ENCODE measurements around the gene TBC1D1.
A peak's percentile ranks its signal among the peaks of the same experiment; 100 is the strongest.

TBC1D1 gene, protein sequence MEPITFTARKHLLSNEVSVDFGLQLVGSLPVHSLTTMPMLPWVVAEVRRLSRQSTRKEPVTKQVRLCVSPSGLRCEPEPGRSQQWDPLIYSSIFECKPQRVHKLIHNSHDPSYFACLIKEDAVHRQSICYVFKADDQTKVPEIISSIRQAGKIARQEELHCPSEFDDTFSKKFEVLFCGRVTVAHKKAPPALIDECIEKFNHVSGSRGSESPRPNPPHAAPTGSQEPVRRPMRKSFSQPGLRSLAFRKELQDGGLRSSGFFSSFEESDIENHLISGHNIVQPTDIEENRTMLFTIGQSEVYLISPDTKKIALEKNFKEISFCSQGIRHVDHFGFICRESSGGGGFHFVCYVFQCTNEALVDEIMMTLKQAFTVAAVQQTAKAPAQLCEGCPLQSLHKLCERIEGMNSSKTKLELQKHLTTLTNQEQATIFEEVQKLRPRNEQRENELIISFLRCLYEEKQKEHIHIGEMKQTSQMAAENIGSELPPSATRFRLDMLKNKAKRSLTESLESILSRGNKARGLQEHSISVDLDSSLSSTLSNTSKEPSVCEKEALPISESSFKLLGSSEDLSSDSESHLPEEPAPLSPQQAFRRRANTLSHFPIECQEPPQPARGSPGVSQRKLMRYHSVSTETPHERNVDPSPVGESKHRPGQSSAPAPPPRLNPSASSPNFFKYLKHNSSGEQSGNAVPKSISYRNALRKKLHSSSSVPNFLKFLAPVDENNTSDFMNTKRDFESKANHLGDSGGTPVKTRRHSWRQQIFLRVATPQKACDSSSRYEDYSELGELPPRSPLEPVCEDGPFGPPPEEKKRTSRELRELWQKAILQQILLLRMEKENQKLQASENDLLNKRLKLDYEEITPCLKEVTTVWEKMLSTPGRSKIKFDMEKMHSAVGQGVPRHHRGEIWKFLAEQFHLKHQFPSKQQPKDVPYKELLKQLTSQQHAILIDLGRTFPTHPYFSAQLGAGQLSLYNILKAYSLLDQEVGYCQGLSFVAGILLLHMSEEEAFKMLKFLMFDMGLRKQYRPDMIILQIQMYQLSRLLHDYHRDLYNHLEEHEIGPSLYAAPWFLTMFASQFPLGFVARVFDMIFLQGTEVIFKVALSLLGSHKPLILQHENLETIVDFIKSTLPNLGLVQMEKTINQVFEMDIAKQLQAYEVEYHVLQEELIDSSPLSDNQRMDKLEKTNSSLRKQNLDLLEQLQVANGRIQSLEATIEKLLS (N-terminal part only)

DNA sequence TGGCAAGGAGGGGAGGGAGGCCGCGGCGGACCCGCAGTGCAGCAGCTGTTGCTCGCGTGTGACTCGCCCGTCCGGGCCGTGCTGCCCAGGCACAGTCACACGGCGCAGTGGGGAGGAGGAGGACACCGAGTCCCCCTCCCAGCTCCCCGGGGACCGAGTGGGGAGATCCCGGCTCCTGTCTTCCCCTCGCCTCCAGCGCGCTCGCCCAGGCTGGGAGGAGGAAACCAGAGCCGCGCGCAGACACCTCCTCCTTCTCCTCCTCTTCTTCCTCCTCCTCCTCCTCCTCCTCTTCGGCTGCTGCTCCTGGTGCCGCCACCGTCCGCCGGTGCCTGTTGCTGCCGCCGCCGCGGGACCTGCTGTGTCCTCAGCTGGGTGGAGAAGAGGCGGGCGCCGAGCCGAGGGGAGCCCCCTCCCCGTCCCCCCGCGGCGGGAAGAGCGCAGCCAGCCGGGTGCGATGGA lies at the start of gene TBC1D1:
TBC1D1 (plus strand) TSS at position 284 of the 459 bp plus-strand sequence. CDS start 11,012 bp downstream, outside the sequence.
- DNase-seq, result peak; percentile 35

DNA sequence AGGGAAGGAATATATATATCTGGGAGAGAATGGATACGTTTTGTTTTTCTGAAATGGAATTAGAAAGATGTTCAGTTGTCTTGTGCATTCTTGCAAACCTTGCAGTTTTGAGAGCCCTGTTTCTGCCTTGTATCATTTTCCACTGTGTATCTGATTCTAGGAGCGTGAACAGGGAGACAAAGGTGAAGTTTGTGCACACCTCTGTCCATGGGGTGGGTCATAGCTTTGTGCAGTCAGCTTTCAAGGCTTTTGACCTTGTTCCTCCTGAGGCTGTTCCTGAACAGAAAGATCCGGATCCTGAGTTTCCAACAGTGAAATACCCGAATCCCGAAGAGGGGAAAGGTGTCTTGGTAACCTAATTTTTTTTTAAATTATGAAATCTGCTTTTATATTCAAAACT lies 46.7 kb upstream of the TBC1D1 start:
- no peak for DNase-seq

DNA sequence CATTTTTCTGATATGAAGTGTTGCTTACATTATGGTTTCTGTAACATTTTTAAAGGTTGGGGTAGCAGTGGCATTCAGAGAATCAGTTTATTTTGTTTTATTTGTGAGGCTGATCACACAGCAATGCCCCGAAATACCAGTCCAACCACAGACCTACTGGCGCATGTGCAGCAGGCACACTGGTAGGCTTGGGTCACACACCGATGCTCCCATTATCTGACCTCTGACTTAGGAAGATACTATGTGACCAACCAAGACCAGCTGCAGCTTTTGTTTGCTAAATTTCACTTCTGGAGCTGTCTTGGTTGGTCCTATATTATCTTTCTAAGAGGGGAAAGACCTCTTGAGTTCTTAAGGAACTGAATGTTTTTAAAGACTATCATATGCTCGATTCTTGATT lies 45.7 kb upstream of the TBC1D1 start:
- no peak for DNase-seq

DNA sequence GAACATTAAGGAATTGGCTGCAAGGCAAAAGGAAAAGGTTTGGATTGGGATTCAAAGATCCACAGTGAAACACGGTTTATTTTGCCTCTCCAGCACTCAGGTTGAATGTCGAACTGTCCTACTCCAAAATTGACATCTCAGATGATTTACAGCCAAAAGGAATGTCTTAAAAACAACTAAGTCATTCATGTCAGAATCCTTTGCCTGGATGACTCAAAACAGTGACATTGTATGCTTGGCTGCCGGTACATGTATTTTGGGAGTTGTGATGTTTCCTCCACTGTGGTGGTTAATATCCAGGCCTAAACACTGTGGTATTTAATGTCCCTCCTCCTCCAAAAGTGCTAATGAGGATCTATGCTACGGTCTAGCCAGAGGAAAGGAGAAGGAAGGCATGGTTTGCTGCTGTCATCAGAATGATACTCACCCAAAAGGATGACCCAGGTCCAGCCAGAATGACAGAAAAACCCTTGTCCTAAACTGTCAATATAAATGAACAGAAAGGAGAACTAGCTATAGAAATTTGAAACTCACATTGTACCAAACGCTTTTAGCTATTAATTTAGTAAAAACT lies 43.5 kb upstream of the TBC1D1 start:
- no peak for DNase-seq

DNA sequence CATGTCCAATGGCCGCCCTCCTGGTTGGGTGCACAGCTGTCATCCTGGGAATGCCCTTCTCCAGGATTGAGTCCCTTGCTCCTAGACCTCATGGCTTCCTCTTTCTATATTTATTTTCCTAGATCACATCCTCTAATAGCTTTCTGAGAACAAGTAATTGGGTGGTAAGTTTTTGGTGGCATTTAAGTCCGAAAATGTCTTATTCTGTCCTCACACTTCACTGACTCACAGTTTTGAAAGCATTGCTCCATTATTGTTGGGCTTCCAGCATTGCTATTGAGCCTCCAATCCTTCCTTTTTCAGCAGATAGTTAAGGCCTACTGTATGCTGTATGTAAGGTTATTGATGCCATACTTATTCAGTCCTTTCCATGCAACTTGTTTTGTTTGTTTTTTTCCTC lies 38.5 kb upstream of the TBC1D1 start:
- no peak for DNase-seq

DNA sequence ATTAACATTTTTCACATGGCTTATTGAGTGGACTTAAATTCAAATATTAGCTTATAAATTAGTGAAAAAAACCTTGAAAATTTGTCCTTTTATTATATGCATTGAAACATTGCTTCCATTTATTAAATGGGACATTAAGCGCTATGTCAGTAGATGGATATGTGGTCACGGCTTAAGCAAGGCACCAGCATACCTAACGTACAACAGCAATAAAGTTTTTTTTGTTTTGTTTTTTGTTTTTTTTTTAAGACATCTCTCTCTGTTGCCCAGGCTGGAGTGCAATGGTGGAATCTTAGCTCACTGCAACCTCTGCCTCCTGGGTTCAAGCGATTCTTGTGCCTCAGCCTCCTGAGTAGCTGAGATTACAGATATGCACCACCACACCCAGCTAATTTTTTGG lies 32.8 kb upstream of the TBC1D1 start:
- no peak for DNase-seq

DNA sequence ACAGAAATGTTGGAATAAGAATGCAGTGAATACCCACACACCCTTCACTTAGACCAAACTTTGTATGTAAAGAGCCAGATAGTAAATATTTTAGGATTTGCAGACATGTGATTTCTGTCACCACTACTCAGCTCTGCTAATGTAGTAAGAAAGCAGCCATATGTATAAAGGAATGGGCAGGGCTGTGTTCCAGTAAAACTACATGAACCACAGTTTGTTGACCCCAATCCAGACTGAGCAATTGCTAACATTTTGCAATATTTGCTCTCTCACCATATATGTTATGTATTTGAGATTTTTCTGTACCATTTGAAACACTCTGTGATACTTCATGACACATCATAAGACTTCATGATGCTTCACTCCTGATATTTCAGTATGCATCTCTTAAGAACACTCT lies 32.0 kb upstream of the TBC1D1 start:
- DNase-seq, result no peak

DNA sequence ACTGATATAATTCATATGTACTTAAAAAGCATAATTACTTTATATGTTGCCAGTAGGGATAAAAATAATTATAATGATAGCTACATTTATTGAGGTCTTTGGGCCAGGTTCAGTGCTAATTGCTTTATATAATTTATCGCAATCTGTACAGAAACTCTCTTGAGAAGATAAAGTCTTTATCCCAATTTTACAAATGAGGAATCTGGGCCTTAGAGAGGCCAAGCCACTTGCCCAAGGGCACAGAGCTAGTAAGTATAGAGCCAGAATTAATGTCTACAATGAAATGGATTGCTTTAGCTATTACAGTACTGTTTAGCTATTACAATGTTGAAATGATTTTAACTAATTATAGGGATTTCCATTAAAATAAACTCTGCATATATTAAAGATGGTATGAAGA lies 30.6 kb upstream of the TBC1D1 start:
- DNase-seq, result no peak

DNA sequence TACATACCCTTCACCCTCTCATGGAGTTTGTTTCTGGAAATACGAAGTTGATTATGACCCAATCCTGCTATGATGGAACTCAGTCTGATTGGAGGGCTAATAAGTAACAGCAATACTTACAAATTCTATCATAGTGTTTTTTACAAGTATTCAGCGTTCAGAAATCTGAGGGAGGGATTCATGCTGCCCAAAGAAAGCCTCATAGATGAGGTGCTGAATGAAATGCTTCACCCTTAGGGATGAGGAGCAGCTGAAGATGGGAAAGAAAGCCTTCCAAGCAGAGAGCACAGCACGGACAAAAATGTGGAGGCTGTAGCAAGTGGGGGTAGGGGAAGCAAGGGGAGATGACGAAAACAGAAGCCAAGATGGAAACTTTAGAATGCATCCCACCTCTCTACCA lies 27.9 kb upstream of the TBC1D1 start:
- DNase-seq, result no peak

DNA sequence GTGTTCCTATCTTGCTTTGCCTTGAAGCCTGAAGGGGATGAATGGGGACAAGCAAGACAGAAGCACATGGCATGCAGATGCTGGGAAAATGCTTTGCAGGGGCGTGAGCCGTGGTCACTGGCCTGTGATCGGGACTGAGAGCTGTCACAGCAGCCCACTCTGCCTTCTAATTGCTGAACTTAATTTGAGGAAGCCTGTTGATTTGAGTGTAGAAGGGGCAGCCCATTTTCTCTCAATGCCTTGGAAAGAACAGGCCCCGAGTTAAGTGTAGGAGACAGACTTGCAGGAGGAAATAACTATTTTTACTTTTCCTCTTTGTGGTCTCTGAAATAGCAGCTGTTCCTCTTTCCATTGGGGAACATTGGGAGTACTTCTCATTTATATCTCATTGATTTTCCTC lies 26.1 kb upstream of the TBC1D1 start:
- peak; percentile 57 for DNase-seq

DNA sequence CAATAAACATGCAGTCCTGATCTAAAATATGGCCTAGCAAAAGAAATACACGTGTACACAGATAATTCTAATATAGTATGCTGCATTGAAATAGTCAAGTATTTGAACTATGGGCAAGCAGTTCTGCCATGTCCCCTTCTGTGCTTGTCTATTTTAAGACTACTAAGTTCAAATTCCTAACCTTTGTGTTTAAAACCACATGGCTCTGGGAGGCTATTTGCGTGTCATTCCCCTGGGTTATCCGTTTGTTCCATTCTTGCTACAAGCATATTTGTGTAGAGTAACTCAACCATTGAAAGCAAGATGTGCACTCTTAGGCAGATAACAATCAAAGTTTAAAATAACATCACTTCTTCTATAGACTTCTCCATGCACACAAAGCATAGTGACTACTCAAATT lies 25.4 kb upstream of the TBC1D1 start:
- no peak for DNase-seq

DNA sequence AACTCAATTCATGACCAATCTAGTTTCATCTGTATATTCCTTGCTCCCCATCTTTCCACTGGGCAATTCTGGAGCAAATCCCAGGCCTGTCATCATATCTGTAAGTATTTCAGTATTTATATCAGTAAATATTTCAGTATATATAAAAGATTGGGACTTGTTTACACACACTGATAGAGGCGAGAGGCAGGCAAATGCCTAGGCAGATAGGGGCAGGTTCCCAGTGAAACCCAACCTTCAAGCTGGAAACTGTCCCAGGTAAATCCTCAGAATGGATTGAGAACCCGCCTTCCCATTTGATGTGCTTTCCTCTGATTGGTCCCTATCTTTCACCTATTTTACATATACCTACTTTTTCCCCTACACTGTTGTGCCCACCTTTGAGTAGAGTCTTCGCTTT lies 23.8 kb upstream of the TBC1D1 start:
- DNase-seq, result no peak

DNA sequence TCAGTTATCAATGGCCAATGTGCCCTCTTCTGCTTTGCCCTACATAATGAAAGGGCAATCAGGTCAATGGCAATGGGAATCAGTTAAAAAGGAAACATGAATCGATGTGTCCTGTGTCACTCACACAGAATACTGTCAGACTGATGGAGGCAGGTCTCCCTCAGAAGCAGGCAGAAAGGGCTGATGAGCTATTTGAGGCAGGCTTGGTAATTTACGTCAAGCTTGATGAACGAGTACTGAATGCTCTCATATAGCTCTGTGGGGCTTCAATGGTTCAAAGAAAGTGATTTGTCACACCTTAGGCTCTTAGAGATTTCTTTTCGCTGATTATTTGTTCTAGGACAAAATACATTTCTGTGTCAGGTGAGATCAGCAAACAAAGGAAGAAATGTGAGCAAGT lies 22.6 kb upstream of the TBC1D1 start:
- DNase-seq, result no peak

DNA sequence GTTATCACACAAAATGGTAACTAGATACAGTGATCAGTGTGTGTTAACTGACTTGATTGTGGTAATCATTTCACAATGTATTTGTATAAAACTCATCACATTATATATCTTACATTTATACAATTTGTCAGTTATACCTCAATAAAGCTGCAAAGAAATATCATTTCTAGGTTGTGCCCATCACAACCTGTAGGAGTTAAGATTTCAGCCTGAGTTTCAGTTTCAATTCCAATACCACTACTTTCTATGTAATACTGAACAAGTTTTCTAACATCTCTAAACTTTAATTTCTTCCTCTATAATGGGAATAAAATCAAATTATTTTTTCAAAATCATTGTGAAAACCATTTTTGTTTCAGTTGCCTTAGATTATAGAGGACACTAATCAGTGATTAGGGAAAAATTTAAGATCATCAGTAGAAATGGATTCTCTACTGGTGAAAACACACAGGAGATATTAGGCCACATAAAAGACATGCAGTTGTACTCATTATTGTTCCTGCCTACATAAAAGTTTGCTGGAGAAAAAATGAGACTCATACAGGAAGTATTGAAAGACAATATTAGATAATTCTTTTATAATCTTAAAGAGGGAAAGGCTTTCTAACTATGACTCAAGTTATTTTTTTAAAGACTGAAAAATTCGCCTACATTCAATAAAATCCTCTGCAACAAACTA lies 18.4 kb upstream of the TBC1D1 start:
- no peak for DNase-seq

DNA sequence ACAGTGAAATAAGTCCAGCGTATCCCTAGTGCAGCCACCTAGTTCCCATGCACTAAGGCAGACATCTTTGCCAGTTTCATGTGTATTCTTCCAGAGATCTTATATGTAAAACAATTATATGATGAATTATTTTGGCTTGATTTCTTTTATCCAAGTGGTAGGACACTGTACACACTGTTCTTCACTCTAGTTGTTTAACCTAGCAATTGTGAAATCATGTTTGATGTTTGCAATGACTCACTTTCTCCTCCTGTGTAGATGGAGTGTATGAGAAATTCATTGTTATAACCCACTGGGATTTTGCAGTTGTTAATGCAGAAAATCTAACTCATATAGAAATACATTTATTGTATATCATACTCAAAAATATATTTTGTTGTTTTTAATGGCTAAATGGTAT lies 17.5 kb upstream of the TBC1D1 start:
- peak; percentile 25 for DNase-seq

DNA sequence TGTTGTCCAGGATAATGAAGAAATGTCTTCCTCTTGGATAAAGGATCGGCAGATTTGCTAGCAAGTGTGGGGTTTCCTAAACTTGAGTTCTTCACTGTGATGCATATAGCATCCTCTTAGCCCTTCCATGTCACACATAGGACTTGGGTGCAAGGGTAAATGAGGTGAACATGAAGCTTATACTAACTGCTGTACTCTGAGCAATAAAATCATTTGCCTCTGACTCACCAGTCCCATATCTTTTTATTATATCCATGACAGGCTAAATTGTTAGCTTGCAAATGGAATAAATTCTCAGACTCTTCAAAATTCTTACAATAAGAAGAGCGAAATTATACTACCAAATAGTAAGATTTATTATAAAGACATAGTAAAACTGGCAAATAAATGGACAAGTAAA lies 14.7 kb upstream of the TBC1D1 start:
- no peak for DNase-seq

DNA sequence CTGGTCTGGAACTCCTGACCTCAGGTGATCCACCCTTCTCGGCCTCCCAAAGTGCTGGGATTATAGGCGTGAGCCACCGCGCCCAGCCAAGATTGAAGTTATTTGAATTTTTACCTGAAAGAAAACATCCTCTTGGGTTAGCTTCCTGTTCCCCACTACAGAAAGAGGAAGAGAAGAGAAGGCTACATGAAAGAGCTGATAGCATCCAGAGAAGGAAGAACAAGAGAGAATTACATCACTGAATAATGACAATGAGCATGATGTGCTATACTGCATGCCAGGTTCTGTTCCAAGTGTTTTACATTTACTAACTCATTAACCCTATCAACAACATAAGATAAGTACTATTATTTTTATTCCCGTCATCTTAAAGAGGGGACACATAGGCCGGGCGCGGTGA lies 11.5 kb upstream of the TBC1D1 start:
- DNase-seq, result peak; percentile 56

DNA sequence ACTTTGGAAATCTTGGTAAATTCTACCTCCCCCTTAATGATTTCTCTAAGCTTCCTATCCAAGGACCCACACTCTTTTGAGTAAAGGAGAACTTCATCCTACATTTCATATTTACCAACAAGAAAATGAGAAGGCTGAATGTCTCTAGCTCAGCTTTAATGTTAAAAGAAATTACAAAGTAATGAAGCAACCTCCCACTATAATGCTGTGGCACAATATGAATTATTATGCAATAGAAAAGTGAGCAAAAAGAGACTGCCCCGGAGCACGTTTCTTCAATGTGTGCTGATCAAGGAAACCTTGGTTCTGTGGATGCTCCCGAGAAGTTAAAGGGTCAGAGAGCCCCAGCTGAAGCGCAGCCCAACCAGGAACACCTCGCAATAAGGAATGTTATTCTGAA lies 9.1 kb upstream of the TBC1D1 start:
- DNase-seq, result no peak

DNA sequence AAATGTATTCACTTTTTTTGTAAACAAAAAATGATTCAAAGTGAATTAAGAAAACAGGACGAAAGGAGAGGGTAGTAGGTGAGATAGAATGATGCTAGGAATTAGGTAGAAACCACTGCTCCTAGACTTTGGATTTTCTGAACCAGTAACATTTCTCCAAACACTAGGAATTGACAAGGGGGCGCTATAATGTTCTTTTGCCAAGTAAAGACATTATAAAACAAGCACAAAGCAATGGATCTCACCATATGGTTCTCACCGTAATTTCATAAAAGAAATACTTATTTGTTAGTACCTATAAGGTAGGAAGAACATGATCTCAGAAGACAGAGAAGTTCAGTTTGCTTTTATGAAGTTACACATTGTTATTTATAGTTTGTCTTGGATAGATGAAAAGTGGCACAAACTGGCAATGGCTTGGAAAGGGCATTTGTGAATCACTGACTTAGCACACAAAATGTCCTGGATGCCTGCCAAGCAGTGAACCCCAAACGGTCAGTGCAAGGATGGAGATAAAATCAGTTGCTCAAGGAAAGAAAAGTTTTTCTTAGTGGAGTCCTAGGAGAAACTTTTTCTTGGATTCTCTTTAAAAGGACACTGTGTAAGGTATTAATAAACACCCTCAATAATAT lies 8.1 kb upstream of the TBC1D1 start:
- DNase-seq, result no peak

DNA sequence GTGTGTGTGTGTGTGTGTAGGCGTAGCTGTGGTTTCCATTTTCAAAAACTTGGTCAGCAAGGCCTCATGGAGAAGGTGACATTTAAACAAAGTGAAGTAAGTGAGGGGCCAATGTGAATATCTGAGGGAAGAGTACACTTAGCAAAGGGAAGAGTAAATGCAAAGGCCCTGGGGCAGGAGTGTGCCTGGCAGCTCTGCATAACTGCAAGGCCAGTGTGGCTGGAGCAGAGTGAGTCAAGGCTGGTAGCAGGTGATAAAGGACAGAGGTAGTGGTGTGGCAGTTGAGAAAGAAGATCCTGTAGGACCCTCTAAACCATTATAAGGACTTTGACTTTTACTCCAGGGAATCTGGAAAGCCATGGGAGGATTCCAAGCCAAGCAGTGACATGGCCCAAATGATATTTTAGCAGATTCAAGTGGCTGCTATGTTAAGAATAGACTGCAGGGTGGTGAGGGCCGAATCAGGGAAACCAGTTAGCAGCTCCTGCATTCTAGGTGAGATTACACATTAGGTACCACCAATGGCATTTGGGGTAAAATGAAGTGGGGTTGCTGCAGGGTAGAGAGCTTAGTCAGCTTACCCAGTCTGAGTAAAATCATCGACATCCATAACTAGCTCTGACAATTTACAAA lies 5.9 kb upstream of the TBC1D1 start:
- DNase-seq, result no peak

DNA sequence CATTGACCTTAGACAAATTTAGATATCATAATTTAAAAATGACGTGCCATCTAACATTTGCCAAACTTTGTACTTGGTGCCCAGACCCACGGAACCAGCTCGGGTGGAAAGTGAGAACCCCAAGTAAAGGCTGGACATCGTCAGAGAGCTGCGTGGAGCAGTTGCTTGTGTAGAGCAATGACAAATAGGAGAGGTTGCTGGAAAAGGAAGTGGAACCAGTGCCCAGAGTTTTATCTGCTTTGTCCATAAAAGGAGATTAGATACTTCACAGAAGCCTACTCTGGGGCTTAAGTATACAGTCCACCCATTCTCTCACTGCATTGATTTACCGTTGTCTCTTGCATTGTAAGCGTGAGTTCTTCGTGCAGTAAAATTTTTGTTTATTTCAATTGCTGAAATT lies 5.4 kb upstream of the TBC1D1 start:
- peak; percentile 63 for DNase-seq

All from hematopoietic multipotent progenitor cell treated with erythropoietin and hydrocortisone succinate and interleukin-3 and kit ligand, for 4 days (in vitro differentiated cells).